ENCODE data around the gene ELFN1.

ELFN1 gene

GRCh38 chr7:1643270-1644092 is 26.6 kb upstream of the ELFN1 start:
- H3K27me3 ChIP-seq (ENCODE audit: insufficient read depth, low read length) = no peaks in the 10 kb centered on the region; the same call in 1 of the 2 replicates
- 95% methylated on average over 10 of the region's 11 CpGs for WGBS

GRCh38 chr7:1644341-1645070 is 25.6 kb upstream of the ELFN1 start:
- 94% methylated on average over 23 of the region's 23 CpGs for WGBS
- H3K9ac ChIP-seq (ENCODE audit: low read depth, low read length) = no peak overlapping the region
- H3K4me1 ChIP-seq (ENCODE audit: insufficient read depth, low read length) = no peaks in the 10 kb centered on the region
- no peak overlapping the region for H3K27ac ChIP-seq (ENCODE audit: low read depth, low read length)
- H3K4me3 ChIP-seq (ENCODE audit: low read length) = no peak overlapping the region
- no peaks in the 10 kb centered on the region for H3K36me3 ChIP-seq (ENCODE audit: insufficient read depth, low read length)
- no peaks in the 10 kb centered on the region for H3K9me3 ChIP-seq (ENCODE audit: insufficient read depth, low read depth, low read length)
- H3K27me3 ChIP-seq (ENCODE audit: insufficient read depth, low read length) = no peaks in the 10 kb centered on the region; the same call in 1 of the 2 replicates

More at GRCh38 chr7:1643270-1644092, 26.6 kb upstream of the ELFN1 start:
- Histone ChIP-seq H3K9me3 (ENCODE audit: insufficient read depth, low read depth, low read length) (no peaks in the 10 kb centered on the region), H3K4me1 (ENCODE audit: insufficient read depth, low read length) (no peaks in the 10 kb centered on the region), H3K9ac (ENCODE audit: low read depth, low read length) (no peak overlapping the region), H3K36me3 (ENCODE audit: insufficient read depth, low read length) (no peaks in the 10 kb centered on the region), H3K4me3 (ENCODE audit: low read length) (no peak overlapping the region), H3K27ac (ENCODE audit: low read depth, low read length) (no peak overlapping the region)

- Histone ChIP-seq H3K27me3 (ENCODE audit: insufficient read depth, low read length) (no peaks in the 10 kb centered on the region; the same call in 1 of the 2 replicates), H3K4me1 (ENCODE audit: insufficient read depth, low read length) (no peaks in the 10 kb centered on the region), H3K9me3 (ENCODE audit: insufficient read depth, low read depth, low read length) (no peaks in the 10 kb centered on the region), H3K36me3 (ENCODE audit: insufficient read depth, low read length) (no peaks in the 10 kb centered on the region), H3K9ac (ENCODE audit: low read depth, low read length) (no peak overlapping the region), H3K4me3 (ENCODE audit: low read length) (no peak overlapping the region), H3K27ac (ENCODE audit: low read depth, low read length) (no peak overlapping the region)
- WGBS = 91% methylated on average over 11 of the region's 11 CpGs
Measured at GRCh38 chr7:1645071-1645409, 25.0 kb upstream of the ELFN1 start.

GRCh38 chr7:1645476-1645875 is 24.6 kb upstream of the ELFN1 start:
- 96% methylated on average over 13 of the region's 13 CpGs for WGBS
- Histone ChIP-seq H3K4me3 (ENCODE audit: low read length) (no peak overlapping the region), H3K9me3 (ENCODE audit: insufficient read depth, low read depth, low read length) (no peaks in the 10 kb centered on the region), H3K9ac (ENCODE audit: low read depth, low read length) (no peak overlapping the region), H3K36me3 (ENCODE audit: insufficient read depth, low read length) (no peaks in the 10 kb centered on the region), H3K27ac (ENCODE audit: low read depth, low read length) (no peak overlapping the region), H3K27me3 (ENCODE audit: insufficient read depth, low read length) (no peaks in the 10 kb centered on the region; the same call in 1 of the 2 replicates), H3K4me1 (ENCODE audit: insufficient read depth, low read length) (no peaks in the 10 kb centered on the region)

- no peaks in the 10 kb centered on the region for H3K36me3 ChIP-seq (ENCODE audit: insufficient read depth, low read length)
- H3K9me3 ChIP-seq (ENCODE audit: insufficient read depth, low read depth, low read length) = no peaks in the 10 kb centered on the region
- WGBS = 91% methylated on average over 8 of the region's 8 CpGs
- H3K4me3 ChIP-seq (ENCODE audit: low read length) = no peak overlapping the region
- no peaks in the 10 kb centered on the region; the same call in 1 of the 2 replicates for H3K27me3 ChIP-seq (ENCODE audit: insufficient read depth, low read length)
- no peak overlapping the region for H3K9ac ChIP-seq (ENCODE audit: low read depth, low read length)
- no peaks in the 10 kb centered on the region; the same call in 1 of the 2 replicates for H3K4me1 ChIP-seq (ENCODE audit: insufficient read depth, low read length)
- no peak overlapping the region for H3K27ac ChIP-seq (ENCODE audit: low read depth, low read length)
Measured at GRCh38 chr7:1646391-1646790, 23.7 kb upstream of the ELFN1 start.

GRCh38 chr7:1646957-1647891 is 22.9 kb upstream of the ELFN1 start:
- no peaks in the 10 kb centered on the region for H3K9me3 ChIP-seq (ENCODE audit: insufficient read depth, low read depth, low read length)
- 93% methylated on average over 48 of the region's 48 CpGs for WGBS
- H3K27me3 ChIP-seq (ENCODE audit: insufficient read depth, low read length) = no peaks in the 10 kb centered on the region; the same call in 1 of the 2 replicates
- H3K36me3 ChIP-seq (ENCODE audit: insufficient read depth, low read length) = no peaks in the 10 kb centered on the region
- no peak overlapping the region for H3K27ac ChIP-seq (ENCODE audit: low read depth, low read length)
- no peak overlapping the region for H3K4me3 ChIP-seq (ENCODE audit: low read length)
- H3K4me1 ChIP-seq (ENCODE audit: insufficient read depth, low read length) = no peaks in the 10 kb centered on the region; the same call in 1 of the 2 replicates
- H3K9ac ChIP-seq (ENCODE audit: low read depth, low read length) = no peak overlapping the region

- no peak overlapping the region for H3K27ac ChIP-seq (ENCODE audit: low read depth, low read length)
- 74% methylated on average over 31 of the region's 31 CpGs for WGBS
- no peaks in the 10 kb centered on the region; the same call in 1 of the 2 replicates for H3K4me1 ChIP-seq (ENCODE audit: insufficient read depth, low read length)
Measured at GRCh38 chr7:1647961-1648672, 22.0 kb upstream of the ELFN1 start.

GRCh38 chr7:1649751-1650326 is 20.2 kb upstream of the ELFN1 start:
- H3K9me3 ChIP-seq (ENCODE audit: insufficient read depth, low read depth, low read length) = no peaks in the 10 kb centered on the region
- H3K9ac ChIP-seq (ENCODE audit: low read depth, low read length) = no peak overlapping the region
- H3K4me1 ChIP-seq (ENCODE audit: insufficient read depth, low read length) = no peaks in the 10 kb centered on the region; the same call in 1 of the 2 replicates
- 95% methylated on average over 9 of the region's 9 CpGs for WGBS
- H3K27ac ChIP-seq (ENCODE audit: low read depth, low read length) = no peak overlapping the region
- H3K36me3 ChIP-seq (ENCODE audit: insufficient read depth, low read length) = no peaks in the 10 kb centered on the region
- H3K4me3 ChIP-seq (ENCODE audit: low read length) = no peak overlapping the region
- no peaks in the 10 kb centered on the region; the same call in 1 of the 2 replicates for H3K27me3 ChIP-seq (ENCODE audit: insufficient read depth, low read length)

More at GRCh38 chr7:1647961-1648672, 22.0 kb upstream of the ELFN1 start:
- no peaks in the 10 kb centered on the region for H3K9me3 ChIP-seq (ENCODE audit: insufficient read depth, low read depth, low read length)
- no peak overlapping the region for H3K9ac ChIP-seq (ENCODE audit: low read depth, low read length)
- no peak overlapping the region for H3K4me3 ChIP-seq (ENCODE audit: low read length)
- H3K36me3 ChIP-seq (ENCODE audit: insufficient read depth, low read length) = no peaks in the 10 kb centered on the region
- no peaks in the 10 kb centered on the region; the same call in 1 of the 2 replicates for H3K27me3 ChIP-seq (ENCODE audit: insufficient read depth, low read length)

GRCh38 chr7:1650363-1651030 is 19.6 kb upstream of the ELFN1 start:
- H3K4me3 ChIP-seq (ENCODE audit: low read length) = no peak overlapping the region
- H3K9ac ChIP-seq (ENCODE audit: low read depth, low read length) = no peak overlapping the region
- H3K27ac ChIP-seq (ENCODE audit: low read depth, low read length) = no peak overlapping the region
- no peaks in the 10 kb centered on the region for H3K9me3 ChIP-seq (ENCODE audit: insufficient read depth, low read depth, low read length)
- H3K27me3 ChIP-seq (ENCODE audit: insufficient read depth, low read length) = no peaks in the 10 kb centered on the region; the same call in 1 of the 2 replicates
- no peaks in the 10 kb centered on the region; the same call in 1 of the 2 replicates for H3K4me1 ChIP-seq (ENCODE audit: insufficient read depth, low read length)
- WGBS = 93% methylated on average over 23 of the region's 23 CpGs
- H3K36me3 ChIP-seq (ENCODE audit: insufficient read depth, low read length) = no peaks in the 10 kb centered on the region

Data from HUES64 (cell line).